ENCODE results near the gene CDKN2D. TPM values are rescaled to one million over a fixed set of nuclear protein-coding genes. Genes with fewer than 3 reads are reported as not detected.
A peak's percentile ranks its signal among the peaks of the same experiment; 100 is the strongest.
"Not testable (repeated sequence)": the region's sequence is repeated elsewhere in the genome, so short reads cannot be mapped to it uniquely, and the experiment has no call there.

CDKN2D gene
- total RNA-seq, 1 experiment from 2014 or later: 28.1 TPM

DNA sequence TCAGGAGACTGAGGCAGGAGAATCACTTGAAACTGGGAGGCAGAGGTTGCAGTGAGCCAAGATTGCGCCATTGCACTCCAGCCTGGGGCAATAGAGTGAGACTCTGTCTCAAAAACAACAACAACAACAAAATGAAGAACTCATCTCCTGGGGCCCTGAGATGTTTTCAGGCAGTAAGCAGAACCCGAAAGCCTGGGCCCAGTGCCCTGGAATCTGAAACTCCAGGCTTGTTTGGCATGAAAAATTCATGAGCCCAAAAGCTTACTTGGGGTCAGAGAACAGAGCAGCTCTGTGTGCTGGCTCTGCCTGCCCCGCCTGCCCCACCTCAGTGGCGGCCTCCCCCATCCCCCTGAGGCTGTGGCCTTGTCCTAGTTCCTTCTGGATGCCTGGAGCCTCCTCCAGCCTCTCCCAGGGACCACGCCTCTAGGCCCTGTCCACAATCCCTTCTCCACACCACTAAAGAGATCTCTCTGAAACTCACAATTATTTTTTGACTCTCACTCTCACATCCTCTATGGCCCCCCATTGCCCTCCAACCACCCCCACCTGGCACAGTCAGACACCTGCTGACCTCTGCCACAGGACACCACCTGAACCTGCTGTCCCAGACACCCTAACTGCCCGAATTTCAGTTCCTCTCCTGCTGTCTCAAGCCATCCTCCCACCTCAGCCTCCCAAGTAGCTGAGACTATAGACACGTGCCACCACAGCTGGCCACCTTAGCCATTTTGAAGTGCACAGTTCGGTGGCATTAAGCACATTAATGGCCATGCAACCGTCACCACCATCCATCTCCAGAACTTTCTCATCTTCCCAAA is 25.2 kb upstream of the CDKN2D start:
- Histone ChIP-seq H3K36me3 (no peaks in the 10 kb centered on the region), H3K27ac (no peak overlapping the region)
- DNase-seq (ENCODE audit: low read depth in 1 of 2, low spot score in 2 of 2): no peak

DNA sequence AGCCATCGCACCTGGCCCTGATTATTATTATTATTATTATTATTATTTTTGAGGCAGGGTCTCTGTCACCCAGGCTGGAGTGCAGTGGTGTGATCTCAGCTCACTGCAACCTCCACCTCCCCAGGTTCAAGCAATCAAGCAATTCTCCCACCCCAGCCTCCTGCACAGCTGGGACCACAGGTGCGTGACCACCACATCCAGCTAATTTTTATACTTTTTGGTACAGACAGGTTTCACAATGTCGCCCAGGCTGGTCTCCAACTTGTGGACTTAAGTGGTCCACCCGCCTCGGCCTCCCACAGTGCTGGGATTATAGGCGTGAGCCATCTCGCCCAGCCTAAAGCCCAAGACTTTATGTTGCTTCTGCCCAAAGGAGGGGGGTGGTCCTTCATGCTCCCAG is 24.4 kb upstream of the CDKN2D start:
- no peaks in the 10 kb centered on the region for H3K9me3 ChIP-seq (replicated peaks)
- H3K27me3 ChIP-seq (replicated peaks): peaks cover 4% of the 10 kb centered on the region; the same call in 1 of the 2 replicates
- no peaks in the 10 kb centered on the region for H3K36me3 ChIP-seq
- no peaks in the 10 kb centered on the region for H3K4me1 ChIP-seq (replicated peaks)
- H3K4me3 ChIP-seq: no peak overlapping the region
- no peak for DNase-seq (ENCODE audit: low read depth in 1 of 2, low spot score in 2 of 2)
- no peak overlapping the region for H3K27ac ChIP-seq

More for the DNA sequence above, 25.2 kb upstream of the CDKN2D start:
- no peak overlapping the region for H3K4me3 ChIP-seq
- H3K4me1 ChIP-seq (replicated peaks): no peaks in the 10 kb centered on the region
- H3K9me3 ChIP-seq (replicated peaks): no peaks in the 10 kb centered on the region
- H3K27me3 ChIP-seq (replicated peaks): no peaks in the 10 kb centered on the region; the same call in 1 of the 2 replicates

DNA sequence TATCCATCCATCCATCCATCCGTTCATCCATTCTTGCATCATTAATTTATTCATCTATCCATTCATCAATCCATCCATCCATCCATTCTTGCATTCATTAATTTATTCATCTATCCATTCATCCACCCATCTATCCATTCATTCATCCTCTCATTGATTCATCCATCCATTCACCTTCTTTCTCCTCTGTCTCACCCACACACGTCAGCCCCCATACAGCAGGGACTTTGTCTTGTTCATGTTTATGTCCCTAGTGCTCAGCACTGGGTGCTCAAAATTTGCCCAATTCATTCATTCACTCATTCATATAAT is 19.0 kb upstream of the CDKN2D start:
- Histone ChIP-seq H3K27ac (no peak overlapping the region), H3K4me3 (no peak overlapping the region), H3K36me3 (no peaks in the 10 kb centered on the region), H3K4me1 (replicated peaks) (no peaks in the 10 kb centered on the region), H3K27me3 (replicated peaks) (peaks cover 20% of the 10 kb centered on the region), H3K9me3 (replicated peaks) (no peaks in the 10 kb centered on the region)
- no peak for DNase-seq (ENCODE audit: low read depth in 1 of 2, low spot score in 2 of 2)

DNA sequence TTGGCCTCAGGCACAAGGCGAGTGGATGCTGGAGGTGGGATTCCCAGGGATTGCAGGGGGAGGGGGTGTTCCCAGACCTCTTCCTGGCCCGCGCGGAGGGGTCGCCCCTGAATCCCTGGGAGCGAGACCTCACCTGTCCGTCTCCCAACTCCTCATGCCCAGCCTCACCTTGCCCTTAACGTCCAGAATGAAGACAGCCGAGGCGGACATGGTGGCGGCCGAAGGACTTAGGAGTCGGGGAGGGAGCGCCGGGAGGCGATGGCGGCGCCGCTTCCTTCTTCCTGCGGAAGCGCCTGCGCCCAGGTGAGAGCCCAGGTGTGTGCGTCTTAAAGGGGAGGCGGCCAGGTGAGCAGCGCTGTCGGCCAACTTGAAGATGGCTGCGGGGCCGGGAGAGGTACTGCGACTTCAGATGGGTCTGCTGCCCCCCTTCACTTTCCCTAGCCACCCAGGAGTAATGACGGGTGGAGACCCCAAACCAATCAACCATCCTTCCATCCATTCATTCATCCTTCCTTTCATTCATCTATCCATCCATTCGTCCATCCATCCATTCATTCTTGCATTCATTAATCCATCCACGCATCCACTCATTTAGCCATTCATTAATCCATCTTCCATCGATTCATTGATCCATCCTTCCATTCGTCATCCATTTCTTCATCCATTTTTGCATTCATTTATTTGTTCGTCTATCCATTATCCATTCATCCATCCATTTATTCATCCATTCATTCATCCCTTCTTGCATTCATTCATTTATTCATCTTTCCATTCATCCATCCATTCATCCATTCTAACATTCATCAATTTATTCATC is 18.5 kb upstream of the CDKN2D start, which contains the start of gene AP1M2:
Gene AP1M2 (minus strand): TSS at position 291 of the 817 bp plus-strand sequence. CDS start 81 bp downstream, at position 210.
- no peak for DNase-seq (ENCODE audit: low read depth in 1 of 2, low spot score in 2 of 2)
- Histone ChIP-seq H3K9me3 (replicated peaks) (no peaks in the 10 kb centered on the region), H3K4me3 (no peak within 1 kb of the TSS), H3K36me3 (no peaks in the 10 kb centered on the region), H3K27me3 (replicated peaks) (peaks cover 20% of the 10 kb centered on the region), H3K4me1 (replicated peaks) (no peaks in the 10 kb centered on the region), H3K27ac (no peak within 1 kb of the TSS)

DNA sequence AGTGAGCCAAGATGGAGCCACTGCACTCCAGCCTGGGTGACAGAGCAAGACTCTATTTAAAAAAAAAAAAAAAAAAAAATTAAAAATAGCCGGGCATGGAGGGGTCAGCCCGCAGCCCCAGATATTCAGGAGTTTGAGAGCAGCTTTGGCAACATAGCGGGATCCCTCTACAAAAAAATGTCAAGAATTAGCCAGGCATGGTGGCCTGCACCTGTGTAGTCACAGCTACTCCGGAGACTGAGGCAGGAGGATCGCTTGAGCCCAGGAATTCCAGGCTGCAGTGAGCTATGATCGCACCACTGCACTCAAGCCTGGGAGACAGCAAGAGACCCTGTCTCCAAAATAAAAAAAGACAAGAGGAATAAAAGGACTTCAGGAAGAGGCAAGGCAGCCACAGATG is 17.6 kb upstream of the CDKN2D start:
- no peaks in the 10 kb centered on the region for H3K36me3 ChIP-seq
- no peak for DNase-seq (ENCODE audit: low read depth in 1 of 2, low spot score in 2 of 2)
- H3K4me1 ChIP-seq (replicated peaks): peaks cover under 1% of the 10 kb centered on the region; the same call in 1 of the 2 replicates
- no peak overlapping the region for H3K27ac ChIP-seq
- no peaks in the 10 kb centered on the region for H3K9me3 ChIP-seq (replicated peaks)
- H3K4me3 ChIP-seq: no peak overlapping the region
- H3K27me3 ChIP-seq (replicated peaks): peaks cover 20% of the 10 kb centered on the region

DNA sequence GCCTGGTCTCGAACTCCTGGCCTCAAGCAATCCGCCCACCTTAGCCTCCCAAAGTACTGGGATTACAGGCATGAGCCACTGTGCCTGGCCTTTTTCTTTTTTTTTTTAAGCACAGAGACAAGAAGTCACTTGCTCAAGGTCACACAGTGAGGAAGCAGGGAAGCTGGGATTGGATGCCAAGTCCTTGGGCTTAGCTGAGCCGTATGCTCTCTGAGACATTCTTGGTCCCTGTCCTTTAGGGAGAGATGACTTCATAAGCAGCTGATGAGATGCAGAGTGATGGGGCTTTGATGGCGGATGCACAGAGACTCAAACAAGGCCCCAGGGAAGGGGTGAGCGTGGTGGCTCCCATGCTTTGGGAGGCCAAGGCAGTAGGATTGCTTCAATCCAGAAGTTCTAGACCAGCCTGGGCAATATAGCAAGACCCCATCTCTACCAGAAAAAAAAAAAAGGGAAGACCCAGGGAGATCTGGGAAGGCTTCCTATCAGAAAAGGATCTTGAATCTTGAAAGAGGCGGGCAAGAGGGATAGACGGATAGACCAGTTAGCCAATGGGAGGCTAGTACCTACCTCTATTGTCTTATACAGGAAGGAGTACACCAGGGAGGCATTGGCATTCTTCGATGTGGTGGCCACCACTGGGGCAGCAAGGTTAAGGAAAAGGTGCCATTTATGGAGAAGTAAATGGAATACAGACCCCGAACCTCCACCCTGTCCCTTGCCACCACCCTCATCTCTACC is 14.4 kb upstream of the CDKN2D start:
- Histone ChIP-seq H3K27me3 (replicated peaks) (peaks cover 16% of the 10 kb centered on the region), H3K4me3 (no peak overlapping the region), H3K27ac (no peak overlapping the region), H3K9me3 (replicated peaks) (no peaks in the 10 kb centered on the region), H3K36me3 (no peaks in the 10 kb centered on the region), H3K4me1 (replicated peaks) (peaks cover 4% of the 10 kb centered on the region)
- DNase-seq (ENCODE audit: low read depth in 1 of 2, low spot score in 2 of 2): peak in 1 of 2 experiments; percentile 27

DNA sequence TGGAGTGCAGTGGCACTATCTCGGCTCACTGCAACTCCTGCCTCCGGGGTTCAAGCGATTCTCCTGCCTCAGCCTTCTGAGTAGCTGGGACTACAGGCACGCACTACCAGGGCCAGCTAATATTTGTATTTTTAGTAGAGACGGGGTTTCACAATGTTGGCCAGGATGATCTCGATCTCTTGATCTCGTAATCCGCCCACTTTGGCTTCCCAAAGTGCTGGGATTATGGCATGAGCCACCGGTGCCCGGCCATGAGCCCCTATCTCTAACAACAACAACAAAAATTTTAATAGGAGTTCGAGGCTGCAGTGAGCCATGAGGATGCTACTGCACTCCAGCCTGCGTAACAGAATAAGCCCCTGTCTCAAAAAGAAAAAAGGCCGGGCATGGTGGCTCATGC is 13.3 kb upstream of the CDKN2D start:
- DNase-seq (ENCODE audit: low read depth in 1 of 2, low spot score in 2 of 2): no peak
- Histone ChIP-seq H3K27me3 (replicated peaks) (peaks cover 5% of the 10 kb centered on the region), H3K9me3 (replicated peaks) (no peaks in the 10 kb centered on the region), H3K36me3 (no peaks in the 10 kb centered on the region), H3K4me3 (no peak overlapping the region), H3K27ac (no peak overlapping the region), H3K4me1 (replicated peaks) (peaks cover 4% of the 10 kb centered on the region)

DNA sequence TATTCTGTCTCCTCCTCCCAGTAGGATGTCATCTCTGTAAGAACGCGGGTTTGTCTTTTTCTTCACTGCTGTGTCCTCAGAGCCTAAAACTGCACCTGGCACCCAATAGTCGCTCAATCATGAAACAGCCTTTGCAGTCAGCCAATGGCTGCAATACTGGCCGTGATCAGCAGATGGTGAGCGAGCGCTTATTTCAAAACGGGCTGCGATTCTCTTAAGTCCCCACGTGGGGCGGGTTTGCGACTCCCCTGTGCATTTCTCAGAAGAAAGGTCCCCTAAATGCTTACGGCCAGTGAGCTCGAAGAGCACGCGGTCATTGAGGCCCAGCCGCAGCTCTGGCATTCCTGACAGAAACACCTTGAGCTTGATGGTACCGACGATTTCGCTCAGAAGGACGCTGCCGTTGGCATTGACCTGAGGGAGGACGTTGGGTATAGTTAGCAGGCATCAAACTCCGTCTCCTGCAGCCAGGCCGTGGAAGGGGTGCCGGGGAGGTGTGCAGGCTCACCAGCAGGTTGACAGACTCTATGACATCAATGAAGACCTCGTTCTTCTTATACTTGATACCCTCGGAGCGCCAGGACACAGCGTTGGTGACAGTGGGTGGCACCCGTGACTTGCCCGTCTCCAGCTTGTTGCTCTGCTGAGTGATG is 12.3 kb upstream of the CDKN2D start:
- Histone ChIP-seq H3K4me3 (no peak overlapping the region), H3K36me3 (no peaks in the 10 kb centered on the region), H3K4me1 (replicated peaks) (peaks cover 4% of the 10 kb centered on the region), H3K9me3 (replicated peaks) (no peaks in the 10 kb centered on the region), H3K27ac (no peak overlapping the region), H3K27me3 (replicated peaks) (no peaks in the 10 kb centered on the region)
- peak; percentile 73 to 90 for DNase-seq (ENCODE audit: low read depth in 1 of 2, low spot score in 2 of 2)

DNA sequence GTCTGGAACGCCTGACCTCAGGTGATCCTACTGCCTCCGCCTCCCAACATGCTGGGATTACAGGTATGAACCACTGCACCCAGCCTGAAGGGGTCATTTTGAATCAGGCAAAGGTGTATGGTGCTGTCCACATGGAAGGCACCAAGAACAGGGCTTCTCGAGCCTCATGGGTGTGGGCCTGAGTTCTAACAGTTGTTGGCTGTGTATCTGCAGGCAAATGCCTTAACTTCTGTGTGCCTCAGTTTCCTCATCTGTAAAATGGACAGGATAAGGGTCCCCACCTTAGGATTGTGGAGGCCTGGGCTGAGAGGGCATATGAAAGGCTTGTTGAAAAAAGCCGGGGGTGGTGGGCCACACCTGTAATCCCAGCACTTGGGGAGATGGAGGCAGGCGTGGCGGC is 9.2 kb upstream of the CDKN2D start:
- Histone ChIP-seq H3K9me3 (replicated peaks) (no peaks in the 10 kb centered on the region), H3K4me1 (replicated peaks) (peaks cover 4% of the 10 kb centered on the region), H3K4me3 (no peak overlapping the region), H3K36me3 (no peaks in the 10 kb centered on the region), H3K27me3 (replicated peaks) (no peaks in the 10 kb centered on the region), H3K27ac (no peak overlapping the region)
- no peak for DNase-seq (ENCODE audit: low read depth in 1 of 2, low spot score in 2 of 2)

DNA sequence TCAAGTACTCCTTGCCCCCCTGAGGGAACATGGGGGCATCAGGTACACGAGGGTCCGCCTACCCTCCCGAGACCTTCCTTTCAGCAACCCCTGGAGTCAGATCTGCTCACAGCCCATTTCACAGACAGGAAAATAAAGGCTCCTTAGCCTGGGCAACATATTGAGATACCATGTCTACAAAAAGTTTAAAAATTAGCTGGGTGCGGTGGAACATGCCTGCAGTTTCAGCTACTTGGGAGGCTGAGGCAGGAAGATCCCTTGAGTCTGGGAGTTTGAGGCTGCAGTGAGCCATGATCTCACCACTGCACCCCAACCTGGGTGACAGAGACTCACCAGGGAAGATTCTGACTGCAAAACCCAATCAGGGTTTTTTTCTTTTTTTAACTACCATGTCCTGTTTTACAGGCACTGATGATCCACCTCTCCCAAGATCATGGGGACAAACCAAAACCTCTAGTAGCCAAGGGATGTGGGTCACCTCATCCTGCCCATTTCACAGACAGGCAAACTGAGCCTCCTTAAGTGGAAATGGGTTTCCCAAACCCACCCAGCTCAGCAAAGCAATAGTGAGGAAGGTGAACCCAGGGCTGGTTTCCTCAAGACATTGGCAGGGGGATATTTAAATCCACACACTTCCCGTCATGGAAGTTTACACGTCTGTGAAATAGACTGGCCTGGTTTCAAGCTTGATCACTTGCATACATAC is 6.4 kb upstream of the CDKN2D start:
- Histone ChIP-seq H3K27me3 (replicated peaks) (no peaks in the 10 kb centered on the region), H3K27ac (no peak overlapping the region), H3K9me3 (replicated peaks) (no peaks in the 10 kb centered on the region), H3K4me1 (replicated peaks) (no peaks in the 10 kb centered on the region; the same call in 1 of the 2 replicates), H3K4me3 (no peak overlapping the region), H3K36me3 (no peaks in the 10 kb centered on the region)
- no peak for DNase-seq (ENCODE audit: low read depth in 1 of 2, low spot score in 2 of 2)

DNA sequence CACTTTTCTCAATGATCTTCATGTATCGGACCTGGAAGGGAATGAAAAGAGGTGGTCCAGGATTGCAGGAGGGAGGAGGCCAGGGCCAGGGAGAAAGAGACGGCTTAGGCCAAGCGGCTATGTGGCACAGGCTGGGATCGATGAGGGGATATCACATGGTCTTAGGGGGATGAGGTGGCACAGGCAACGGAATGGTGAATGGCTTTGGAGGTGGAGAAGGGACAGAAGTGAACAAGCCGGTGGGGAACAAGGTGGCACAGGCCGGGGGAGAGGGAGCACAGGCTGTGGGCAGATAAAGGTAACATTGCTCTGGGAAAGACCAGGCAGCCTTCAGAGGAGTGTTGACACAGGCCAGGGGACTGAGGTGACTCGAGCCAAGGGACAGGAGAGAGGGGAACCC is 5.7 kb upstream of the CDKN2D start:
- H3K4me3 ChIP-seq: no peak overlapping the region
- DNase-seq (ENCODE audit: low read depth in 1 of 2, low spot score in 2 of 2): no peak
- H3K4me1 ChIP-seq (replicated peaks): peaks cover 6% of the 10 kb centered on the region
- no peak overlapping the region for H3K27ac ChIP-seq
- H3K27me3 ChIP-seq (replicated peaks): no peaks in the 10 kb centered on the region
- no peaks in the 10 kb centered on the region for H3K9me3 ChIP-seq (replicated peaks)
- H3K36me3 ChIP-seq: no peaks in the 10 kb centered on the region

DNA sequence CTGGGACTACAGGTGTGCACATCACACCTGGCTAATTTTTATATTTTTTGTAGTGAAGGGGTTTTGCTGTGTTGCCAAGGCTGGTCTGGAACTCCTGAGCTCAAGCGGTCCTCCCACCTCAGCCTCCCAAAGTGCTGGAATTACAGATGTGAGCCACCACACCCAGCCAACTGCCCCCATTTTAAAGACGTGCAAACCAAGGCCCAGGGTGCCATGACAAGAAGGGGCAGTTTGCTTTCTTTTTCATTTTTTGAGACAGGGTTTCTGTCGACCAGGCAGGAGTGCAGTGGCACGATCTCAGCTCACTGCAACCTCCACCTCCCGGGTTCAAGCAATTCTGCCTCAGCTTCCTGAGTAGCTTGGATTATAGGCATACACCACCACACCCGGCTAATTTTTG is 5.0 kb upstream of the CDKN2D start:
- not testable (repeated sequence) for H3K4me3 ChIP-seq; H3K27me3 ChIP-seq (replicated peaks); H3K27ac ChIP-seq; H3K9me3 ChIP-seq (replicated peaks); DNase-seq (ENCODE audit: low read depth in 1 of 2, low spot score in 2 of 2); H3K36me3 ChIP-seq; H3K4me1 ChIP-seq (replicated peaks)

All from SJSA1 (cell line).